Mesenchymal stem cell (in vitro differentiated cells and primary cell): ENCODE data around the gene FOXN3.

Experiments used
- DNase-seq: peaks from one replicate; pipeline ENCODE4 v3.0.0-alpha.2; 2013
- H2AFZ ChIP-seq: one replicate; pipeline ENCODE4 v1.6.1; 2013; ENCODE audit warnings: low read depth, mild to moderate bottlenecking, control low read depth, inconsistent platforms, low read length, moderate library complexity
- H2AK5ac ChIP-seq: 2 replicates; pipeline ENCODE4 v1.6.1; 2013; ENCODE audit warnings: low read length, moderate library complexity, mild to moderate bottlenecking, inconsistent platforms; ENCODE audit not compliant: severe bottlenecking
- H2BK120ac ChIP-seq: one replicate; pipeline ENCODE4 v1.6.1; 2013; ENCODE audit warnings: low read depth, mild to moderate bottlenecking, inconsistent platforms, low read length, moderate library complexity
- H2BK12ac ChIP-seq, 2 experiments: one replicate each; pipeline ENCODE4 v1.6.1; 2013; ENCODE audit warnings: inconsistent platforms in 2 of 2, low read length in 2 of 2, mild to moderate bottlenecking in 2 of 2, moderate library complexity in 2 of 2, control low read depth in 1 of 2
- H2BK15ac ChIP-seq: one replicate; pipeline ENCODE4 v1.6.1; 2013; ENCODE audit warnings: mild to moderate bottlenecking, low read depth, inconsistent platforms; ENCODE audit not compliant: poor library complexity, severe bottlenecking
- H2BK5ac ChIP-seq: 2 replicates; pipeline ENCODE4 v1.6.1; 2013; ENCODE audit warnings: low read depth, mild to moderate bottlenecking, low read length, control low read depth, inconsistent platforms; ENCODE audit not compliant: poor library complexity, severe bottlenecking
- H3K14ac ChIP-seq, 2 experiments: one replicate each; pipeline ENCODE4 v1.6.1; 2013; ENCODE audit warnings: inconsistent platforms in 2 of 2, low read length in 2 of 2, control low read depth in 1 of 2, mild to moderate bottlenecking in 1 of 2, moderate library complexity in 1 of 2
- H3K18ac ChIP-seq, 2 experiments: one replicate each; pipeline ENCODE4 v1.6.1; 2013; ENCODE audit warnings: inconsistent platforms in 2 of 2, low read length in 2 of 2, control low read depth in 1 of 2, low read depth in 1 of 2, mild to moderate bottlenecking in 1 of 2
- H3K23ac ChIP-seq, 2 experiments: one replicate each; pipeline ENCODE4 v1.6.1; 2013; ENCODE audit warnings: inconsistent platforms in 2 of 2, low read length in 2 of 2, mild to moderate bottlenecking in 2 of 2, moderate library complexity in 2 of 2, control low read depth in 1 of 2
- H3K27ac ChIP-seq: 2 replicates; pipeline ENCODE4 v1.5.1; 2013; ENCODE audit warnings: mild to moderate bottlenecking, moderate library complexity, low read length, control low read depth, inconsistent platforms; ENCODE audit not compliant: poor library complexity, severe bottlenecking
- H3K27me3 ChIP-seq, 2 experiments: 2 replicates each; pipeline versions ENCODE4 v1.6.1 to v1.7.0; 2013; ENCODE audit warnings: low read length in 2 of 2, mild to moderate bottlenecking in 2 of 2, moderate library complexity in 2 of 2, control low read depth in 1 of 2, inconsistent platforms in 1 of 2; ENCODE audit not compliant: control insufficient read depth in 1 of 2, insufficient read depth in 1 of 2
- H3K36me3 ChIP-seq, 2 experiments: 2 replicates each; pipeline versions ENCODE4 v1.6.1 to v1.7.0; 2013; ENCODE audit warnings: low read length in 2 of 2, control low read depth in 1 of 2, inconsistent platforms in 1 of 2, low read depth in 1 of 2, mild to moderate bottlenecking in 1 of 2; ENCODE audit not compliant: insufficient read depth in 2 of 2, control insufficient read depth in 1 of 2
- H3K4ac ChIP-seq, 2 experiments: one replicate each; pipeline ENCODE4 v1.6.1; 2013; ENCODE audit warnings: inconsistent platforms in 2 of 2, low read length in 2 of 2, mild to moderate bottlenecking in 2 of 2, moderate library complexity in 2 of 2, control low read depth in 1 of 2, low read depth in 1 of 2
- H3K4me1 ChIP-seq: 2 replicates; pipeline ENCODE4 v1.6.1; 2013; ENCODE audit warnings: low read depth, low read length, control low read depth; ENCODE audit not compliant: control insufficient read depth, insufficient read depth
- H3K4me2 ChIP-seq: 2 replicates; pipeline ENCODE4 v1.6.1; 2013; ENCODE audit warnings: low read length, mild to moderate bottlenecking, inconsistent platforms; ENCODE audit not compliant: poor library complexity, severe bottlenecking
- H3K4me3 ChIP-seq, 2 experiments: 2 replicates each; pipeline versions ENCODE4 v1.5.1 to v1.7.0; 2013; ENCODE audit warnings: low read length in 2 of 2, mild to moderate bottlenecking in 2 of 2, control low read depth in 1 of 2, low read depth in 1 of 2; ENCODE audit not compliant: insufficient read depth in 1 of 2
- H3K79me1 ChIP-seq: replicated peaks from 2 replicates; pipeline ENCODE4 v1.6.1; 2013; ENCODE audit warnings: mild to moderate bottlenecking, control low read depth, low read length, inconsistent platforms; ENCODE audit not compliant: poor library complexity, severe bottlenecking
- H3K9ac ChIP-seq: 2 replicates; pipeline ENCODE4 v1.7.0; 2013; ENCODE audit warnings: mild to moderate bottlenecking, low read length, moderate library complexity
- H3K9me3 ChIP-seq: 2 replicates; pipeline ENCODE4 v1.7.0; 2013; ENCODE audit warnings: mild to moderate bottlenecking, low read length; ENCODE audit not compliant: control insufficient read depth
- H4K8ac ChIP-seq: one replicate; pipeline ENCODE4 v1.6.1; 2013; ENCODE audit warnings: inconsistent platforms, mild to moderate bottlenecking, low read length, moderate library complexity
- H4K91ac ChIP-seq: one replicate; pipeline ENCODE4 v1.6.1; 2013; ENCODE audit warnings: mild to moderate bottlenecking, low read length, inconsistent platforms
- WGBS: methylation state at CpG from one replicate; pipeline ENCODE4 v1.1.7; 2013; ENCODE audit warnings: mixed read lengths; 5-methylcytosine and 5-hydroxymethylcytosine counted together

Gene FOXN3

DNA sequence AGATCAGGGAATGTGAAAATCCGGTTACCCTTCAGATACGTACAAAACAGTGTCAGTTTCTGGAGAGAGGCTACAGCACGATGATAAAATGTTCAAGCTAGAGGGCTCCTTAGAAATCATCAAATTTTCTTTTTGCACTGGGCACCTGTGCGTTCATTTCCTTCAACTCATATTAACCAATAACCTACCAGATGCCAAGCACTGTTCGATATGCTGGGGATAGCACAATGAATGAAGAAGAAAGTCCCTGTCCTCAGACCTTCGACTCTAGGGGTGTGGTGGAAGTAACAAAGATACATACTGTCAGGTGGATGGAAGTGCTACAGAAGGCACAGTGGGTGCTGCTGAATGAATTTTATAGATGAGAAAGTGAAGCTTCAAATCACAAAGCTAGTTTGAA lies 172.3 kb downstream of the FOXN3 start:
- H2BK120ac ChIP-seq: no peak overlapping the region
- 90% methylated on average over 5 of the region's 6 CpGs for WGBS
- no peak overlapping the region for H3K23ac ChIP-seq
- no peak overlapping the region for H3K4me3 ChIP-seq
- H3K27ac ChIP-seq: no peak overlapping the region
- no peak for DNase-seq
- H3K79me1 ChIP-seq: peaks cover 41% of the 10 kb centered on the region
- peaks cover 0 to 2% of the 10 kb centered on the region in 2 experiments for H3K36me3 ChIP-seq
- no peak overlapping the region for H4K91ac ChIP-seq
- H3K14ac ChIP-seq: no peak overlapping the region
- H3K4me1 ChIP-seq: peaks cover 12% of the 10 kb centered on the region
- H3K9me3 ChIP-seq: no peaks in the 10 kb centered on the region
- no peaks in the 10 kb centered on the region for H3K27me3 ChIP-seq
- no peak overlapping the region for H2AFZ ChIP-seq
- H2AK5ac ChIP-seq: no peak overlapping the region
- H3K4ac ChIP-seq: no peak overlapping the region
- no peak overlapping the region for H3K18ac ChIP-seq
- H3K4me2 ChIP-seq: no peak overlapping the region
- no peak overlapping the region for H2BK15ac ChIP-seq
- no peak overlapping the region for H3K9ac ChIP-seq
- no peak overlapping the region for H2BK5ac ChIP-seq
- no peak overlapping the region for H4K8ac ChIP-seq
- no peak overlapping the region for H2BK12ac ChIP-seq

GRCh38 chr14:89243741-89244140 lies 173.3 kb downstream of the FOXN3 start:
- no peak overlapping the region for H4K91ac ChIP-seq
- H3K9me3 ChIP-seq: no peaks in the 10 kb centered on the region
- no peak overlapping the region for H3K27ac ChIP-seq
- H2BK120ac ChIP-seq: no peak overlapping the region
- no peak overlapping the region for H2AK5ac ChIP-seq
- H3K14ac ChIP-seq: no peak overlapping the region
- 95% methylated on average over 6 of the region's 6 CpGs for WGBS
- no peak overlapping the region for H2BK12ac ChIP-seq
- no peak overlapping the region for H2BK5ac ChIP-seq
- no peak for DNase-seq
- H3K23ac ChIP-seq: no peak overlapping the region
- no peak overlapping the region for H2BK15ac ChIP-seq
- H3K4ac ChIP-seq: no peak overlapping the region
- H3K4me1 ChIP-seq: peaks cover 6% of the 10 kb centered on the region
- H4K8ac ChIP-seq: no peak overlapping the region
- no peak overlapping the region for H2AFZ ChIP-seq
- H3K4me3 ChIP-seq: no peak overlapping the region
- no peak overlapping the region for H3K9ac ChIP-seq
- no peak overlapping the region for H3K4me2 ChIP-seq
- H3K18ac ChIP-seq: no peak overlapping the region
- H3K27me3 ChIP-seq: no peaks in the 10 kb centered on the region
- no peaks in the 10 kb centered on the region for H3K36me3 ChIP-seq
- peaks cover 42% of the 10 kb centered on the region for H3K79me1 ChIP-seq

- Histone ChIP-seq H3K9ac (no peak overlapping the region), H4K8ac (no peak overlapping the region), H3K4me3 (no peak overlapping the region), H3K18ac (no peak overlapping the region), H3K4ac (no peak overlapping the region), H4K91ac (no peak overlapping the region), H3K4me1 (peaks cover 4% of the 10 kb centered on the region), H3K4me2 (no peak overlapping the region), H3K27ac (no peak overlapping the region), H2BK15ac (no peak overlapping the region), H3K23ac (no peak overlapping the region), H3K79me1 (peaks cover 42% of the 10 kb centered on the region), H3K9me3 (no peaks in the 10 kb centered on the region), H2AK5ac (no peak overlapping the region), H3K27me3 (no peaks in the 10 kb centered on the region), H2BK5ac (no peak overlapping the region), H2BK120ac (no peak overlapping the region), H2AFZ (no peak overlapping the region), H2BK12ac (no peak overlapping the region), H3K14ac (no peak overlapping the region), H3K36me3 (no peaks in the 10 kb centered on the region)
- 93% methylated on average over 3 of the region's 4 CpGs for WGBS
- no peak for DNase-seq
These were observed 173.7 kb downstream of the FOXN3 start for GRCh38 chr14:89243286-89243685.

- no peak overlapping the region for H2BK5ac ChIP-seq
- H3K14ac ChIP-seq: no peak overlapping the region
- H3K9me3 ChIP-seq: no peaks in the 10 kb centered on the region
- H3K27me3 ChIP-seq: no peaks in the 10 kb centered on the region
- H3K27ac ChIP-seq: no peak overlapping the region
- no peak overlapping the region for H3K4me2 ChIP-seq
- WGBS: 49% methylated on average over 4 of the region's 9 CpGs
- no peak overlapping the region for H3K4me3 ChIP-seq
- DNase-seq: no peak
- H3K9ac ChIP-seq: no peak overlapping the region
- peaks cover 4% of the 10 kb centered on the region for H3K4me1 ChIP-seq
- H2AK5ac ChIP-seq: no peak overlapping the region
- H3K79me1 ChIP-seq: peaks cover 44% of the 10 kb centered on the region
- no peak overlapping the region for H2AFZ ChIP-seq
- H2BK15ac ChIP-seq: no peak overlapping the region
- no peak overlapping the region for H4K8ac ChIP-seq
- H3K18ac ChIP-seq: no peak overlapping the region
- H3K4ac ChIP-seq: no peak overlapping the region
- H2BK120ac ChIP-seq: no peak overlapping the region
- H2BK12ac ChIP-seq: no peak overlapping the region
- no peak overlapping the region for H3K23ac ChIP-seq
- no peaks in the 10 kb centered on the region for H3K36me3 ChIP-seq
- no peak overlapping the region for H4K91ac ChIP-seq
These were observed 174.3 kb downstream of the FOXN3 start for GRCh38 chr14:89242652-89243279.
